Subcutaneous abdominal adipose tissue (tissue), 5 donors: ENCODE results near the gene AIG1.
"Not testable (repeated sequence)": the region's sequence is repeated elsewhere in the genome, so short reads cannot be mapped to it uniquely, and the experiment has no call there.

Source experiments
- H3K27ac ChIP-seq: one replicate; pipeline ENCODE4 v1.7.0; 2013; ENCODE audit warnings: low read depth, mild to moderate bottlenecking, inconsistent platforms, low read length, moderate library complexity
- H3K27me3 ChIP-seq, 5 donors: one replicate each; pipeline ENCODE4 v1.7.0; 2013; ENCODE audit warnings: low read length in 5 of 5, inconsistent platforms in 1 of 5; ENCODE audit not compliant: control insufficient read depth in 5 of 5, insufficient read depth in 4 of 5
- H3K36me3 ChIP-seq, 5 donors: one replicate each; pipeline ENCODE4 v1.7.0; 2013; ENCODE audit warnings: low read length in 5 of 5; ENCODE audit not compliant: control insufficient read depth in 5 of 5, insufficient read depth in 5 of 5
- H3K4me1 ChIP-seq, 5 donors: one replicate each; pipeline ENCODE4 v1.7.0; 2013; ENCODE audit warnings: low read length in 5 of 5, mild to moderate bottlenecking in 3 of 5, moderate library complexity in 1 of 5; ENCODE audit not compliant: control insufficient read depth in 5 of 5, insufficient read depth in 5 of 5
- H3K4me3 ChIP-seq, 5 donors: one replicate each; pipeline ENCODE4 v1.7.0; 2013; ENCODE audit warnings: low read length in 5 of 5, low read depth in 1 of 5
- H3K9ac ChIP-seq, 5 donors: one replicate each; pipeline ENCODE4 v1.7.0; 2013; ENCODE audit warnings: low read length in 5 of 5, mild to moderate bottlenecking in 4 of 5, moderate library complexity in 3 of 5
- H3K9me3 ChIP-seq, 5 donors: one replicate each; pipeline ENCODE4 v1.7.0; 2013; ENCODE audit warnings: low read length in 5 of 5; ENCODE audit not compliant: control insufficient read depth in 5 of 5
- donor health status: healthy.
- donor health status: healthy.
- donor health status: healthy.
- donor health status: healthy.
- donor health status: healthy.

AIG1 gene

DNA sequence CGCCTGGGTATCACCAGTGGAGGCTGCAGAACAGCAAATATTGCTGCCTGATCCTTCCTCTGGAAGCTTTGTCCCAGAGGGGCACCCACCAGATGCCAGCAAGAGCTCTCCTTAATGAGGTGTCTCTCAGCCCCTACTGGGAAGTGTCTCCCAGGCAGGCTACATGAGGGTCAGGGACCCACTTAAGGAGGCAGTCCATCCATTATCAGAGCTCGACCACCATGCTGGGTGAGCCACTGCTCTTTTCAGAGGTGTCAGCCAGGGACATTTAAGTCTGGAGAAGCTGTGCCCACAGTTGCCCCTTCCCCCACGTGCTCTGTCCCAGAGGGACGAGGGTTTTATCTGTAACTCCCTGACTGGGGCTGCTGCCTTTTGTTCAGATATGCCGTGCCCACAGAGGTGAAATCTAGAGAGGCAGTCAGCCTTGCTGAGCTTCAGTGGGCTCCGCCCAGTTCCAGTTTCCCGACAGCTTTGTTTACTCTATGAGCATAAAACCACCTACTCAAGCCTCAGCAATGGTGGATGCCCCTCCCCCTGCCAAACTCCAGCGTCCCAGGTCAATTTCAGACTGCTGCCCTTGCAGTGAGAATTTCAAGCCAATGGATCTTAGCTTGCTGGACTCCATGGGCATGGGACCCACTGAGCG is 25.9 kb upstream of the AIG1 start:
- H3K4me1 ChIP-seq = no peaks in the 10 kb centered on the region
- H3K36me3 ChIP-seq = no peaks in the 10 kb centered on the region
- no peak overlapping the region for H3K27ac ChIP-seq
- no peak overlapping the region for H3K9ac ChIP-seq
- no peaks in the 10 kb centered on the region for H3K27me3 ChIP-seq
- H3K4me3 ChIP-seq = no peak overlapping the region
- no peaks in the 10 kb centered on the region for H3K9me3 ChIP-seq

DNA sequence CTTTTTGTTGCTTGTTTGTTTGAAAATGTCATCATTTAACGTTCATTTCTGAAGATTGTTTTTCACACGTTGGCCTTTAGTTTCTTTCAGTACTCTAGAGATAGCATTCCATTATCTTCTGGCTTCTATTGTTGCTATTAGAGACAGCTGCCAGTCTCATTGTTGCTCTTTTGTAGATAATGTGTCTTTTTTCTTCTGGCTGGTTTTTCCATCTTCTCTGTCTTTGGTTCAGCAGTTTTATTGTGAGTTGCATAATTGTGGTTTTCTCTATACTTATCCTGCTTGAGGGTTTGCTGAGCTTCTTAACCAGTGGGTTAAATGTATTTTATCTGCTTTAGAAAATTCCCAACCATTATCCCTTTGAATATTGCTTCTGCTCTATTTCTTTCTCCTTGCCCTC is 23.2 kb upstream of the AIG1 start:
- no peaks in the 10 kb centered on the region for H3K36me3 ChIP-seq
- no peak overlapping the region for H3K4me3 ChIP-seq
- H3K9ac ChIP-seq = no peak overlapping the region
- H3K27me3 ChIP-seq = no peaks in the 10 kb centered on the region
- no peak overlapping the region for H3K27ac ChIP-seq
- H3K4me1 ChIP-seq = no peaks in the 10 kb centered on the region
- H3K9me3 ChIP-seq = no peaks in the 10 kb centered on the region

DNA sequence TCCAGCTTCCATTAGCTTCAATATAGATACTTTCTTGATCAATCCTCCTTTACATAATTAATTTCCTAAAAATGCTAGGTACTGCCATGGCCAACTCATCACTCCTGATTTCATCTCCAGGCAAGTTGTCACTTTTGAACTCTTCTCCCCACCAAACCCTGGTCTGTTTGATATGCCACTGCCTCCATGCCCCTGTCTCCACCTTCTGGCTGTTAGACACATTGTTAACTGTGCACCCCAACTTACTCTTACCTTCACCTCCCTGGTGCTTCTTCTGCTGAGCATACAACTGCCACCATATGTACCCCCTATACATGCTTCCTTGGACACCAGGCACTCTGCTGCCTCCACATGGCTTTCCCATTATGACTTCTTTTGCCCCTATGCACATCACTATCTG is 21.9 kb upstream of the AIG1 start:
- Histone ChIP-seq H3K27me3 (no peaks in the 10 kb centered on the region), H3K4me3 (no peak overlapping the region), H3K27ac (no peak overlapping the region), H3K36me3 (no peaks in the 10 kb centered on the region), H3K9me3 (no peaks in the 10 kb centered on the region), H3K4me1 (no peaks in the 10 kb centered on the region), H3K9ac (no peak overlapping the region)

- Histone ChIP-seq H3K9ac (no peak overlapping the region), H3K4me3 (no peak overlapping the region), H3K9me3 (no peaks in the 10 kb centered on the region), H3K27ac (no peak overlapping the region), H3K36me3 (no peaks in the 10 kb centered on the region), H3K4me1 (no peaks in the 10 kb centered on the region), H3K27me3 (no peaks in the 10 kb centered on the region)
Observed at GRCh38 chr6:143039548-143039947, 21.1 kb upstream of the AIG1 start.

DNA sequence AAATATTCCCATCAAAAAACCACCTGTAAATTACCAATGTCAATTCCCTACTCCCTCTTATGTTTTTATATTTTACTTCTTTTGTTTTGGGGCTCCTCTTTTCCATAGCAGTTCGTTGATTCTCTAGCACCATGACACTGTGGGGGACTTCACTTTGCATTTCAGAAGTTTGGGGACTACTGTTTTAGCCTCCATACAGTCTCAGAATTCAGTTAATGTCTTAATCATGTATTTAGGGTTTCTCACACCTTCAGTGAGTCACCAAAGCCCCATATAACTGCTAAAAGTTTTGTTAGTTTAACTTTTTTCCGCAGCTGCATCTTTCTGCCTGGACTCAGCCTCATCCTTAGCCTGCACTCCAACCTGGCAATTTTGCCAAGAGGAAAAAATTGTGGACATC is 20.7 kb upstream of the AIG1 start:
- no peak overlapping the region for H3K4me3 ChIP-seq
- no peak overlapping the region for H3K9ac ChIP-seq
- H3K36me3 ChIP-seq = no peaks in the 10 kb centered on the region
- no peaks in the 10 kb centered on the region for H3K4me1 ChIP-seq
- no peaks in the 10 kb centered on the region for H3K9me3 ChIP-seq
- H3K27me3 ChIP-seq = no peaks in the 10 kb centered on the region
- H3K27ac ChIP-seq = no peak overlapping the region

GRCh38 chr6:143044345-143044744 is 16.3 kb upstream of the AIG1 start:
- not testable (repeated sequence) for H3K36me3 ChIP-seq, H3K9me3 ChIP-seq, H3K27ac ChIP-seq, H3K9ac ChIP-seq, H3K4me1 ChIP-seq, H3K4me3 ChIP-seq, H3K27me3 ChIP-seq

DNA sequence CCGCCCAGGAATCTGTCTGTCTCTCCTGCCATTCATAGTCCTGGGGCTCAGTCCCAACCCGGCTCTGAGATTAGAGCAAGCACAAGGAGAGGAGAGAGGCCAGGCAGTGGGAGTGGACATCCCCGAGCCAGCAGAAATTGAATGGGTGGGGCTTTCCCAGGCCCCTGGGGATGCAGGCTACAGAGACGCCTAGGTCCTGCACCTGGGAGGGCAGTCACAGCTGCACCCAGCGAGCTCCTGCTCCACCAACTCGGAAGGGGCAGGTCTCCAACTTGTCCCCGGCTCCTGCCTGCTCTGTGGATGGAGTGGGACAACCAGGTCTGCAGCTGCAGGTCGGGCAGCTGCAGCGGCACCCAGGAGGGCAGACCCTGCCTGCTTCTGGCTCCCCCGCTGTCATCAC is 11.1 kb upstream of the AIG1 start:
- no peak overlapping the region for H3K27ac ChIP-seq
- no peak overlapping the region for H3K9ac ChIP-seq
- H3K36me3 ChIP-seq = no peaks in the 10 kb centered on the region
- no peaks in the 10 kb centered on the region for H3K4me1 ChIP-seq
- H3K4me3 ChIP-seq = no peak overlapping the region
- peaks cover 0 to 4% (median 0%) of the 10 kb centered on the region in 5 donors for H3K9me3 ChIP-seq
- H3K27me3 ChIP-seq = no peaks in the 10 kb centered on the region

DNA sequence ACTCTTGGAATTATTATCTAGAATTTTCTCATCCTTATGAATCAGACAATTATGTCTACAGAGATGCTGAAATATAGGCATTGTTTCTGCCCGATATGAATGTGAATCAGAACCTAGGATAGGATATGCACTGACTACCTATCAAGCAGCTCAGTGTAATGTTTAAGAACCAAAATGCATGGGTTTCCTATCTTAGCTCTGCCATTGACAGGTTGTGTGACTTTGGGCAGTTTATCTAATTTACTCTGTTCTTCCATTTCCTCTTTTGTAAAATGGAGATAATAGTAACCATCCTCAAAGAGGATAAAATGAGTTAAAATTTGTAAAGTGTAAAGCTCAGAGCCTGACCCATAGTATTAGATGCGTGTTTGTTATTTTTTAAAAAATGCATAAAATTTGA is 10.2 kb upstream of the AIG1 start:
- Histone ChIP-seq H3K27ac (no peak overlapping the region), H3K4me3 (no peak overlapping the region), H3K9me3 (peaks cover 0 to 4% (median 0%) of the 10 kb centered on the region in 5 donors), H3K36me3 (no peaks in the 10 kb centered on the region), H3K4me1 (no peaks in the 10 kb centered on the region), H3K27me3 (no peaks in the 10 kb centered on the region), H3K9ac (no peak overlapping the region)

GRCh38 chr6:143052282-143052681 is 8.4 kb upstream of the AIG1 start:
- H3K4me1 ChIP-seq = no peaks in the 10 kb centered on the region
- no peaks in the 10 kb centered on the region for H3K36me3 ChIP-seq
- no peak overlapping the region for H3K4me3 ChIP-seq
- H3K9ac ChIP-seq = no peak overlapping the region
- peaks cover 0 to 4% (median 0%) of the 10 kb centered on the region in 5 donors for H3K9me3 ChIP-seq
- H3K27me3 ChIP-seq = no peaks in the 10 kb centered on the region
- no peak overlapping the region for H3K27ac ChIP-seq

- no peak overlapping the region for H3K27ac ChIP-seq
Observed at GRCh38 chr6:143053856-143054255, 6.8 kb upstream of the AIG1 start.

GRCh38 chr6:143054329-143054728 is 6.4 kb upstream of the AIG1 start:
- no peaks in the 10 kb centered on the region for H3K36me3 ChIP-seq
- no peak overlapping the region for H3K4me3 ChIP-seq
- H3K4me1 ChIP-seq = peaks cover 0 to under 1% (median 0%) of the 10 kb centered on the region in 5 donors
- H3K27ac ChIP-seq = no peak overlapping the region
- H3K27me3 ChIP-seq = no peaks in the 10 kb centered on the region
- no peaks in the 10 kb centered on the region for H3K9me3 ChIP-seq
- no peak overlapping the region for H3K9ac ChIP-seq

More at GRCh38 chr6:143053856-143054255, 6.8 kb upstream of the AIG1 start:
- Histone ChIP-seq H3K4me3 (no peak overlapping the region), H3K4me1 (no peaks in the 10 kb centered on the region), H3K9ac (no peak overlapping the region), H3K9me3 (no peaks in the 10 kb centered on the region), H3K36me3 (no peaks in the 10 kb centered on the region), H3K27me3 (no peaks in the 10 kb centered on the region)
